Left lung (tissue), 10 donors: ENCODE data around the gene PDZD7. TPM values are rescaled to one million over a fixed set of nuclear protein-coding genes. Genes with fewer than 3 reads are reported as not detected.
"Not testable (repeated sequence)": the region's sequence is repeated elsewhere in the genome, so short reads cannot be mapped to it uniquely, and the experiment has no call there.

ENCODE experiments used
- ATAC-seq: fragments of 200-7000 bp; cut with Tn5 transposase; one replicate; pipeline ENCODE4 v1.9.1; 2020; ENCODE audit warnings: moderate library complexity
- DNase-seq, 4 donors: peaks; one replicate each; pipeline ENCODE4 v3.0.0-alpha.2; 2013 to 2020
- H3K27ac ChIP-seq, 2 donors: fragments of 200-600 bp; sonication (generic) in 1 of 2; one replicate each; pipeline versions ENCODE4 v1.5.0 to v1.8.0; 2020 to 2021
- H3K27me3 ChIP-seq, 2 donors: fragments of 200-600 bp; sonication (generic) in 1 of 2; one replicate each; pipeline versions ENCODE4 v1.5.0 to v1.8.0; 2020 to 2021
- H3K36me3 ChIP-seq, 2 donors: fragments of 200-600 bp; sonication (generic) in 1 of 2; one replicate each; pipeline versions ENCODE4 v1.5.0 to v1.8.0; 2020 to 2021
- H3K4me1 ChIP-seq, 2 donors: fragments of 200-600 bp; one replicate each; pipeline ENCODE4 v1.8.0; 2021
- H3K4me3 ChIP-seq, 2 donors: fragments of 200-600 bp; sonication (generic) in 1 of 2; one replicate each; pipeline versions ENCODE4 v1.5.0 to v1.8.0; 2020 to 2021; ENCODE audit warnings: mild to moderate bottlenecking in 1 of 2
- H3K9me3 ChIP-seq, 2 donors: fragments of 200-600 bp; sonication (generic) in 1 of 2; one replicate each; pipeline versions ENCODE4 v1.5.0 to v1.8.0; 2020 to 2021
- CTCF ChIP-seq, 2 donors: fragments of 200-600 bp; sonication (generic) in 1 of 2; IDR thresholded peaks; one replicate each; pipeline versions ENCODE4 v1.5.0 to v1.8.0; 2021; ENCODE audit warnings: antibody characterized with exemption in 2 of 2
- intact Hi-C, 2 donors: fragments of 100-400 bp; cut with DNase I; formaldehyde crosslinking; loops; one replicate each; pipeline versions ENCODE4 v1.11.2 to v1.14.2; 2022
- polyA plus RNA-seq, 6 donors: library from polyadenylated mRNA; unstranded; fragments of 120-200 nt; gene quantifications; one replicate each; pipeline ENCODE4 v1.2.1, GENCODE V29; 2013; ENCODE audit not compliant: insufficient read length in 6 of 6
- total RNA-seq, 2 donors: library from RNA; stranded (reverse); fragmentation: NEBNext Ultra II Directional; extraction: Animal tissue kit (Norgen Biotek cat#: 25700); gene quantifications; one replicate each; pipeline ENCODE4 v1.2.1, GENCODE V29; 2021
- donor health status: DM: no; HTN: yes; CAD: no.
- donor health status: DM: no; HTN: no; CAD: no.

Gene PDZD7
- total and polyA plus RNA-seq, 8 donors, result 0.41 to 0.96 (median 0.71) TPM

GRCh38 chr10:101035916-101036702 lies 5.2 kb upstream of the PDZD7 start:
- ATAC-seq, result no peak
- TF ChIP-seq CTCF (IDR thresholded peaks at IDR 0.05), result no peak
- peaks cover 0 to 59% of the 10 kb centered on the region in 2 donors for H3K36me3 ChIP-seq

GRCh38 chr10:101035314-101035713 lies 4.4 kb upstream of the PDZD7 start:
- Histone ChIP-seq H3K4me3 (no peak overlapping the region), H3K36me3 (peaks cover 0 to 59% of the 10 kb centered on the region in 2 donors), H3K27ac (no peak overlapping the region), H3K9me3 (no peaks in the 10 kb centered on the region), H3K4me1 (peaks cover 6 to 25% of the 10 kb centered on the region in 2 donors), H3K27me3 (peaks cover 0 to 6% of the 10 kb centered on the region in 2 donors)
- ATAC-seq (no peak), DNase-seq (no peak)
- TF ChIP-seq CTCF (IDR thresholded peaks at IDR 0.05), result no peak
- intact Hi-C loops, result no loop called here

More at GRCh38 chr10:101035916-101036702, 5.2 kb upstream of the PDZD7 start:
- intact Hi-C loops, result no loop called here
- H3K4me1 ChIP-seq, result peaks cover 6 to 22% of the 10 kb centered on the region in 2 donors
- no peak overlapping the region for H3K27ac ChIP-seq
- no peaks in the 10 kb centered on the region for H3K27me3 ChIP-seq
- no peak for DNase-seq
- H3K9me3 ChIP-seq, result no peaks in the 10 kb centered on the region
- H3K4me3 ChIP-seq, result no peak overlapping the region

- Histone ChIP-seq H3K4me1 (peaks cover 6 to 25% of the 10 kb centered on the region in 2 donors), H3K27me3 (peaks cover 4 to 15% of the 10 kb centered on the region in 2 donors), H3K36me3 (peaks cover 0 to 50% of the 10 kb centered on the region in 2 donors)
- intact Hi-C loops, DNase-seq, ATAC-seq, H3K4me3 ChIP-seq, H3K27ac ChIP-seq, H3K9me3 ChIP-seq: not testable (repeated sequence)
Observed at GRCh38 chr10:101034404-101034803, 3.5 kb upstream of the PDZD7 start.

- TF ChIP-seq CTCF (IDR thresholded peaks at IDR 0.05), result no peak
- Histone ChIP-seq H3K27ac (peak overlapping the region; percentile 93 to 95), H3K27me3 (peaks cover 4 to 21% of the 10 kb centered on the region in 2 donors), H3K4me1 (peaks cover 6 to 25% of the 10 kb centered on the region in 2 donors), H3K9me3 (no peaks in the 10 kb centered on the region), H3K36me3 (peaks cover 0 to 39% of the 10 kb centered on the region in 2 donors), H3K4me3 (peak overlapping the region; percentile 60 to 65)
- ATAC-seq (no peak), DNase-seq (no peak)
- intact Hi-C loops, result no loop called here
Observed at GRCh38 chr10:101033276-101033675, 2.3 kb upstream of the PDZD7 start.

GRCh38 chr10:101032637-101033224 lies 1.8 kb upstream of the PDZD7 start:
- peak in 2 of 4 donors; percentile 55 to 82 for DNase-seq
- TF ChIP-seq CTCF (IDR thresholded peaks at IDR 0.05), result no peak
- peaks cover 0 to 34% of the 10 kb centered on the region in 2 donors for H3K36me3 ChIP-seq
- H3K27ac ChIP-seq, result peak overlapping the region; percentile 93 to 95
- H3K9me3 ChIP-seq, result no peaks in the 10 kb centered on the region
- H3K4me3 ChIP-seq, result peak overlapping the region; percentile 60 to 65
- H3K27me3 ChIP-seq, result peaks cover 4 to 21% of the 10 kb centered on the region in 2 donors
- intact Hi-C loops, result no loop called here
- peak; percentile 72 for ATAC-seq
- peaks cover 6 to 25% of the 10 kb centered on the region in 2 donors for H3K4me1 ChIP-seq
